Sigmoid colon (tissue), 3 donors: ENCODE data around the gene ZNF627.

Source experiments
- CTCF ChIP-seq, 4 experiments: fragments of 450-650 bp in 3 of 4; fragments of 200-600 bp in 1 of 4; IDR thresholded peaks; one replicate each; pipeline ENCODE4 v1.5.1; 2016 to 2019; ENCODE audit warnings: antibody characterized with exemption in 4 of 4, mild to moderate bottlenecking in 3 of 4, moderate library complexity in 2 of 4
- POLR2A ChIP-seq, 2 donors: fragments of 450-650 bp; IDR thresholded peaks; one replicate each; pipeline ENCODE4 v1.6.1; 2016; ENCODE audit warnings: antibody characterized with exemption in 2 of 2, mild to moderate bottlenecking in 2 of 2, moderate library complexity in 2 of 2

- TF ChIP-seq CTCF (IDR thresholded peaks at IDR 0.05) (no peak), POLR2A (IDR thresholded peaks at IDR 0.05) (no peak)
Observed at GRCh38 chr19:11652492-11652891, 55.2 kb downstream of the ZNF627 start.
